ENCODE measurements around the gene TGFA. TPM values are rescaled to one million over a fixed set of nuclear protein-coding genes. Genes with fewer than 3 reads are reported as not detected.

The TGFA gene
- total RNA-seq, 1 experiment from 2014 or later: 22.5 TPM

- intact Hi-C loops (cut with micrococcal nuclease): no loop called here
- no peaks in the 10 kb centered on the region for H3K27me3 Mint-ChIP-seq (ENCODE audit: insufficient read depth, unreplicated experiment)
- no peaks in the 10 kb centered on the region for H3K4me1 Mint-ChIP-seq (ENCODE audit: insufficient read depth, unreplicated experiment)
- ChIA-PET CTCF (no interaction called here), POLR2A (no interaction called here)
- no peak for TF ChIP-seq CTCF (IDR thresholded peaks at IDR 0.05; ENCODE audit: unreplicated experiment)
- H3K9me3 Mint-ChIP-seq (ENCODE audit: unreplicated experiment): no peaks in the 10 kb centered on the region
- DNase-seq (ENCODE audit: unreplicated experiment): no peak
- no peak overlapping the region for H3K27ac Mint-ChIP-seq (ENCODE audit: low read depth, unreplicated experiment)
- BruUV-seq (replicated peaks): no TSS peak
- H3K4me3 Mint-ChIP-seq (ENCODE audit: unreplicated experiment): no peak overlapping the region
- peaks cover 4% of the 10 kb centered on the region for H3K36me3 Mint-ChIP-seq (ENCODE audit: insufficient read depth, unreplicated experiment)
Observed at GRCh38 chr2:70473101-70473722, 80.4 kb downstream of the TGFA start.

- CTCF ChIA-PET: interaction anchor here (0.6 to 0.9 kb wide), 2 partner anchors 170 to 1042 kb away, joined by 3 to 5 read pairs; no protein-coding TSS in a partner anchor
Observed at GRCh38 chr2:70472221-70472890, 81.3 kb downstream of the TGFA start.

GRCh38 chr2:70471129-70471528 lies 82.5 kb downstream of the TGFA start:
- Mint-ChIP-seq H3K4me3 (ENCODE audit: unreplicated experiment) (no peak overlapping the region), H3K4me1 (ENCODE audit: insufficient read depth, unreplicated experiment) (no peaks in the 10 kb centered on the region), H3K27ac (ENCODE audit: low read depth, unreplicated experiment) (no peak overlapping the region), H3K27me3 (ENCODE audit: insufficient read depth, unreplicated experiment) (no peaks in the 10 kb centered on the region), H3K9me3 (ENCODE audit: unreplicated experiment) (no peaks in the 10 kb centered on the region), H3K36me3 (ENCODE audit: insufficient read depth, unreplicated experiment) (peaks cover 8% of the 10 kb centered on the region)
- BruUV-seq (replicated peaks): no TSS peak
- DNase-seq (ENCODE audit: unreplicated experiment): no peak
- ChIA-PET CTCF (no interaction called here), POLR2A (no interaction called here)
- intact Hi-C loops (cut with micrococcal nuclease): no loop called here
- no peak for TF ChIP-seq CTCF (IDR thresholded peaks at IDR 0.05; ENCODE audit: unreplicated experiment)

More at GRCh38 chr2:70472221-70472890, 81.3 kb downstream of the TGFA start:
- no peak overlapping the region for H3K27ac Mint-ChIP-seq (ENCODE audit: low read depth, unreplicated experiment)
- no peaks in the 10 kb centered on the region for H3K9me3 Mint-ChIP-seq (ENCODE audit: unreplicated experiment)
- DNase-seq (ENCODE audit: unreplicated experiment): no peak
- BruUV-seq (replicated peaks): no TSS peak
- no peak overlapping the region for H3K4me3 Mint-ChIP-seq (ENCODE audit: unreplicated experiment)
- TF ChIP-seq CTCF (IDR thresholded peaks at IDR 0.05; ENCODE audit: unreplicated experiment): no peak
- no peaks in the 10 kb centered on the region for H3K27me3 Mint-ChIP-seq (ENCODE audit: insufficient read depth, unreplicated experiment)
- H3K36me3 Mint-ChIP-seq (ENCODE audit: insufficient read depth, unreplicated experiment): peaks cover 4% of the 10 kb centered on the region
- intact Hi-C loops (cut with micrococcal nuclease): no loop called here
- POLR2A ChIA-PET: no interaction called here
- H3K4me1 Mint-ChIP-seq (ENCODE audit: insufficient read depth, unreplicated experiment): no peaks in the 10 kb centered on the region

GRCh38 chr2:70469961-70470360 lies 83.7 kb downstream of the TGFA start:
- intact Hi-C loops (cut with micrococcal nuclease): no loop called here
- ChIA-PET POLR2A (no interaction called here), CTCF (interaction anchor here (0.6 kb wide), 1 partner anchor 70 kb away, joined by 4 read pairs; no protein-coding TSS in a partner anchor)
- H3K4me1 Mint-ChIP-seq (ENCODE audit: insufficient read depth, unreplicated experiment): no peaks in the 10 kb centered on the region
- H3K9me3 Mint-ChIP-seq (ENCODE audit: unreplicated experiment): no peaks in the 10 kb centered on the region
- no peak for TF ChIP-seq CTCF (IDR thresholded peaks at IDR 0.05; ENCODE audit: unreplicated experiment)
- peaks cover 9% of the 10 kb centered on the region for H3K36me3 Mint-ChIP-seq (ENCODE audit: insufficient read depth, unreplicated experiment)
- H3K27me3 Mint-ChIP-seq (ENCODE audit: insufficient read depth, unreplicated experiment): no peaks in the 10 kb centered on the region
- no TSS peak for BruUV-seq (replicated peaks)
- H3K4me3 Mint-ChIP-seq (ENCODE audit: unreplicated experiment): no peak overlapping the region
- H3K27ac Mint-ChIP-seq (ENCODE audit: low read depth, unreplicated experiment): no peak overlapping the region
- DNase-seq (ENCODE audit: unreplicated experiment): no peak

All from MCF 10A (cell line).